HG02759 (cell line): ENCODE results near the gene TNS3.
A peak's percentile ranks its signal among the peaks of the same experiment; 100 is the strongest.
"Not testable (repeated sequence)": the region's sequence is repeated elsewhere in the genome, so short reads cannot be mapped to it uniquely, and the experiment has no call there.

ENCODE experiments used
- ATAC-seq: cut with Tn5 transposase; IDR thresholded peaks from one replicate; pipeline ENCODE4 v1.9.1; 2021; ENCODE audit warnings: mild to moderate bottlenecking, moderate library complexity; ENCODE audit not compliant: unreplicated experiment

Gene TNS3

DNA sequence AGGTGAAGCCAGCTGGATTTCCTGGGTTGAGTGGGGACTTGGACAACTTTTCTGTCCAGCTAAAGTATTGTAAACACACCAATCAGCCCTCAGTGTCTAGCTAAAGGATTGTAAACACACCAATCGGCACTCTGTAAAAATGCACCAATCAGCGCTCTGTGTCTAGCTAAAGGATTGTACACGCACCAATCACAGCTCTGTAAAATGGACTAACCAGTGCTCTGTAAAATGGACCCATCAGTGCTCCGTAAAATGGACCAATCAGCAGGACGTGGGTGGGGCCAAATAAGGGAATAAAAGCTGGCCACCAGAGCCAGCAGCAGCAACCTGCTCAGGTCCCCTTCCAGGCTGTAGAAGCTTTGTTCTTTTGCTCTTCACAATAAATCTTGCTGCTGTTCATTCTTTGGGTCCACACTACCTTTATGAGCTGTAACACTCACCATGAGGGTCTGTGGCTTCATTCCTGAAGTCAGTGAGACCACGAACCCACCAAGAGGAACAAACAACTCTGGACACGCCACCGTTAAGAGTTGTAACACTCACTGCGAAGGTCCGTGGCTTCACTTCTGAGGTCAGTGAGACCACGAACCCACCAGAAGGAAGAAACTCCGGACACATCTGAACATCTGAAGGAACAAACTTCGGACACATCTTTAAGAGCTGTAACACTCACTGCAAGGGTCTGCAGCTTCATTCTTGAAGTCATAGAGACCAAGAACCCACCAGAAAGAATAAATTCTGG lies 21.8 kb upstream of the TNS3 start:
- ATAC-seq: not testable (repeated sequence)

GRCh38 chr7:47602272-47603004 lies 20.5 kb upstream of the TNS3 start:
- ATAC-seq: no peak

- ATAC-seq: no peak
Measured at GRCh38 chr7:47601881-47602249, 20.0 kb upstream of the TNS3 start.

DNA sequence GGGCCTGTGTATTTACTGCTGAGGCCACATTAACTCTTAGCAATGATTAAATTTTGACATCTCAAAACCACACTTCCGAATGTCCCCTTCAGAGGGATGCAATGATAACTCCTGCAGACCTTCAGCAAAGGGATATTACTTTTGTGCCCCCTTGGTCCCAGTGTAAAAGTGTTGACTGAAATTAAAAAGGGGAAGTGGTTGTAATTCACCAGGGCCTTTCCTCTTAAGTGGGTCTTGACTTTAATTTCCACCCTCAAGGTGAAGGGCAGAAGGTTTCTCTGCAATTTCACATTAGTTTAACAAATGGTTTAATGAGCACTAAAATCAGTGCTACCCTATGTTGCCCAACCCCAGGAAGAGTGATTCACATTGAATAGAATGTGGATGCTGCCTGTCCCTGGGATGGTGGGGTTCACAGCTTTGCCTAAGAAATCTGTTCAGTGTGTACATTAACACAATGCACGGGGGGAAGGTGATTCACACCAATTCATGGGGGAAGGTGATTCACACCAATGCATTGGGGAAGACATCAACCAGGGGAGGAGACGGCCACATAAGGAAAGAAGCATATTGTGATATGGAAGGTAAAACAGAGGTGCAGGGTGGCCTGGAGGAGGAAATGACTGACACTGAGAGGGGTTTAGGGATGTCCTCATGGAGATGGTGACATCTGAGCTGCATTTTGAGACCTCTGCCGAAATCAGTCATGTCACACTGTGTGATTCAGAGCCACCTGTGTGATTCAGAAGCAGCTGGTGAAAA lies 19.4 kb upstream of the TNS3 start:
- peak; percentile 71 for ATAC-seq

GRCh38 chr7:47600199-47601118 lies 18.5 kb upstream of the TNS3 start:
- ATAC-seq: peak; percentile 59

DNA sequence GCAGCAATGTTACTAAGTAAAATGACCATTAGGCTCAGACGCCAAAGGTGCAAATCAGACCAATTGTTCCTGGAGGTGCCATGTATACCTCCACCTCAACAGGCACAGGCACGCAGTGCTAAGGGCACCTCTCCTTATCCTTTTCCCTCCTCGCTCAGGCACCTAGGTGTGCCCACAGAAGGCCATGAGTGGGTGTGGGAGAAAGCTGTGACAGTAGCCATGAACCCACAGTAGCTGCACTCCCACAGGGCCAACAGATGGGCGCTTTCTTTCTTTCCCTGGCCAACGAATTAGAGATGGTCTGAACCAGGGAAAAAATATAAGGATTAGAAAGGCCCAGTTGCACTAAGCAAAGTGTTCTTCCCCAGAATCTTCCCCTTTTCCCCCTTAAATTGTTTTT lies 15.5 kb upstream of the TNS3 start:
- ATAC-seq: no peak

DNA sequence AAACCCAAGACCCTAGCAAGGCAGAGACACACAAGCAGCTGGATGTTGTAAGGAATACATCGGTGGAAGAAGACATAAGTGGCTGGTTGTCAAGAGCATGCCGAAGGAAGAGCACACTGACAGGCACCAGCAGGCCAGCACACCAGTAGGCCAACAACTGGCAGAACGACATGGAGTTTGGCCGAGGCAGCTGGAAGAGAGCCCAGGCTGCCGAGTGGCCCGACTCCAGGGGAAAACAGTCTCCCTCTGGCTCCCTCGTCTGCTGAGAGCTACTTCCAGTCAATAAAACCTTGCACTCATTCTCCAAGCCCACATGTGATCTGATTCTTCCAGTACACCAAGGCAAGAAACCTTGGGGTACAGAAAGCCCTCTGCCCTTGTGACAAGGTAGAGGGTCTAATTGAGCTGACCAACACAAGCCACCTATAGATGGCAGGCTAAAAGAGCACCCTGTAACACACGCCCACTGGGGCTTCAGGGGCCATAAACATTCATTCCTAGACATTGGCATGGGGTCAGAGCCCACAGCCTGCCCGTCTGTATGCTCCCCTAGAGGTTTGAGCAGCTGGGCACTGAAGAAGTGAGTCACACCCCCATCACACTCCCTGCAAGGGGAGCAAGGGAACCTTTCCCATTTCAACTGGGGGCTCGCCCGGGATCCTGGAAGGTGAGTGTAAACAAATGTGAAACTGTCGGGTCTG lies 14.7 kb upstream of the TNS3 start:
- ATAC-seq: no peak

- no peak for ATAC-seq
Measured at GRCh38 chr7:47594406-47594805, 12.5 kb upstream of the TNS3 start.

- ATAC-seq: no peak
Measured at GRCh38 chr7:47591655-47592572, 10.0 kb upstream of the TNS3 start.

DNA sequence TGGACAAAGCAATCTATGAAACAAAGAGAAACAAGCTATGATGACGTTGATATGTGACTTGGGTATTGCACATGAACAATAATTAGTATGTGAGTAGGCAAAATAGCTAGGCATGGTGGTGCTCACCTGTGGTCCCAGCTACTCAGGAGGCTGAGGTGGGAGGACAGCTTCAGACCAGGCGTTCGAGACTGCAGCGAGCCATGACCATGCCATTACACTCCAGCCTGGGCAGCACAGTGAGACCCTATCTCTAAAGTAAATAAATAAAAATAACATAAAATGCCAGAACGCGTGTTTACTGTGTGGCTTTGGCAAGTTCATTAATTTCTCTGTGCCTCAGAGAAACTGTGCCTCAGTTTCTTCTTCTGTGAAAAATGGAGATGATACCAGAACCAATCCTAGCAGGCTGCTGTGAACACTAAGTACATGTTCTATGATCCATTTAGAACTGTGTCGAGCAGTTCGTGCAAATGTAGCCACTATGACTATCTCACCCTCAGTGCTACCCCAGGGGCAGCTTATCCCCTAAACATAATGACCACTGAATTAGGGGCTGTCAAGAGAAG lies 9.3 kb upstream of the TNS3 start:
- ATAC-seq: no peak

DNA sequence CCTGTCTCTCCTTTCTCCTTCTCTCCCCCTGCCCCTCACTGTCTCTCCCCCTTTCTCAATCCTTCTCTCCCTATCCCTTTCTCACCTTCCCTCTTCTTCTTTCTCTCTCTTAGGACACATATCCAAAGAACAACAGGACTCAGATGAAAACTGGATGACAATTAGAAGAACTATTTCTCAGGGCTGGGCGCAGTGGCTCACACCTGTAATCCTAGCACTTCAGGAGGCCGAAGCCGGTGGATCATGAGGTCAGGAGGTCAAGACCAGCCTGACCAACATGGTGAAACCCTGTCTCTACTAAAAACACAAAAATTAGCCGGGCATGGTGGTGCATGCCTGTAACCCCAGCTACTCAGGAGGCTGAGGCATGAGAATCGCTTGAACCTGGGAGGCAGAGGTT lies 8.3 kb upstream of the TNS3 start:
- ATAC-seq: not testable (repeated sequence)

- no peak for ATAC-seq
Measured at GRCh38 chr7:47588704-47589225, 6.9 kb upstream of the TNS3 start.

DNA sequence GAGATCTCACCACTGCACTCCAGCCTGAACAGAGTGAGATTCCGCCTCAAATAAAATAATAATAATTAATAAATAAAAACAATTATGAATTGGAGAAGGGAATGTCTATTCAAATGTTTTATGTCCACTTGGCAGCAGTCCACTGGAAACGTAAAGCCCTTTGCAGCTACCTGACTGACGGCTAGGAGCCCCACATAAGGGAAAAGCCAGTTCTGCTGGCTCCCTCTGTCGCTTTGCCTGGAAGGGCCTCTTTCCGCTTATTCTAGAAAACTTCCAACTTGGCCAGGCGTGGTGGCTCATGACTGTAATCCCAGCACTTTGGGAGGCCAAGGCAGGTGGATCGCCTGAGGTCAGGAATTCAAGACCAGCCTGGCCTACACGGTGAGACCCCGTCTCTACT lies 6.1 kb upstream of the TNS3 start:
- ATAC-seq: no peak

- ATAC-seq: no peak
Measured at GRCh38 chr7:47587351-47587750, 5.4 kb upstream of the TNS3 start.

GRCh38 chr7:47586925-47587324 lies 5.0 kb upstream of the TNS3 start:
- ATAC-seq: no peak

DNA sequence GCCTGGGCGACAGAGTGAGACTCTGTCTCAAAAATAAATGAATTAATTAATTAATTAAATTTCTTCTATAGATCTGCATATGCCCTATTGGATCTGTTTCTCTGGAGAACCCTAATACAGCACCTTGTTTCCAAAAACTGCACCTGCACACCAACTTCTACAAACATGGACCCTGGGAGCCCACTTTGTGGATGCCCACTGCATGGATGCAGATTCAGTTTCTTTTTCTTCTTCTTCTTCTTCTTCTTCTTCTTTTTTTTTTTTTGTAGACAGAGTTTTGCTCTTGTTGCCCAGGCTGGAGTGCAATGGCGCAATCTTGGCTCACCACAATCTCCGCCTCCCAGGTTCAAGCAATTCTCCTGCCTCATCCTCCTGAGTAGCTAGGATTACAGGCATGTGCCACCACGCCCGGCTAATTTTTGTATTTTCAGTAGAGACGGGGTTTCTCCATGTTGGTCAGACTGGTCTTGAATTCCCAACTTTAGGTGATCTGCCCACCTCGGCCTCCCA lies 4.3 kb upstream of the TNS3 start:
- ATAC-seq: not testable (repeated sequence)

- no peak for ATAC-seq
Measured at GRCh38 chr7:47584536-47584895, 2.6 kb upstream of the TNS3 start.

- no peak for ATAC-seq
Measured at GRCh38 chr7:47583739-47584535, 2.0 kb upstream of the TNS3 start.
